ENCODE measurements around the gene ECT2L. TPM values are rescaled to one million over a fixed set of nuclear protein-coding genes. Genes with fewer than 3 reads are reported as not detected.
"Not testable (repeated sequence)": the region's sequence is repeated elsewhere in the genome, so short reads cannot be mapped to it uniquely, and the experiment has no call there.

ECT2L gene
- total RNA-seq, 1 donor from 2014 or later = not detected

- no peak overlapping the region for H3K9ac ChIP-seq (ENCODE audit: low read length)
- H3K27me3 ChIP-seq (ENCODE audit: insufficient read depth, low read length) = no peaks in the 10 kb centered on the region
- H3K36me3 ChIP-seq (ENCODE audit: insufficient read depth, low read length) = peaks cover 11% of the 10 kb centered on the region
- no peaks in the 10 kb centered on the region for H3K4me1 ChIP-seq (ENCODE audit: insufficient read depth, low read length)
- TF ChIP-seq EZH2 (IDR thresholded peaks at IDR 0.05; ENCODE audit: insufficient read depth, low read length) = no peak
- no peak for TF ChIP-seq CTCF (IDR thresholded peaks at IDR 0.05; ENCODE audit: insufficient read depth, low read depth, low read length)
- no peaks in the 10 kb centered on the region for H4K20me1 ChIP-seq (ENCODE audit: insufficient read depth, low read length)
- no peak overlapping the region for H2AFZ ChIP-seq (ENCODE audit: low read depth, low read length)
- H3K27me3 Mint-ChIP-seq (ENCODE audit: low read depth, unreplicated experiment) = no peaks in the 10 kb centered on the region
- no peak overlapping the region for H3K4me2 ChIP-seq (ENCODE audit: low read length)
- no peaks in the 10 kb centered on the region for H3K36me3 Mint-ChIP-seq (ENCODE audit: low read depth, unreplicated experiment)
- H3K4me3 Mint-ChIP-seq (ENCODE audit: unreplicated experiment) = no peak overlapping the region
- H3K27ac Mint-ChIP-seq (ENCODE audit: unreplicated experiment) = no peak overlapping the region
- DNase-seq (ENCODE audit: low read depth) = no peak
- no peak overlapping the region for H3K27ac ChIP-seq (ENCODE audit: low read depth, low read length)
- H3K9me3 Mint-ChIP-seq (ENCODE audit: unreplicated experiment) = no peaks in the 10 kb centered on the region
- H3K4me1 Mint-ChIP-seq (ENCODE audit: low read depth, unreplicated experiment) = no peaks in the 10 kb centered on the region
- no peaks in the 10 kb centered on the region for H3K79me2 ChIP-seq (ENCODE audit: insufficient read depth, low read length)
- H3K9me3 ChIP-seq (ENCODE audit: insufficient read depth, low read depth, low read length) = no peaks in the 10 kb centered on the region
- no peak for FAIRE-seq
- no peak overlapping the region for H3K4me3 ChIP-seq (ENCODE audit: insufficient read depth, low read depth, low read length)
Measured at GRCh38 chr6:138925806-138926205, 129.9 kb downstream of the ECT2L start.

GRCh38 chr6:138926579-138926978 is 130.7 kb downstream of the ECT2L start:
- FAIRE-seq = no peak
- H2AFZ ChIP-seq (ENCODE audit: low read depth, low read length) = no peak overlapping the region
- H3K9me3 ChIP-seq (ENCODE audit: insufficient read depth, low read depth, low read length) = no peaks in the 10 kb centered on the region
- no peak overlapping the region for H3K9ac ChIP-seq (ENCODE audit: low read length)
- H3K36me3 ChIP-seq (ENCODE audit: insufficient read depth, low read length) = peaks cover 9% of the 10 kb centered on the region
- H3K27me3 ChIP-seq (ENCODE audit: insufficient read depth, low read length) = no peaks in the 10 kb centered on the region
- H3K4me3 ChIP-seq (ENCODE audit: insufficient read depth, low read depth, low read length) = no peak overlapping the region
- DNase-seq (ENCODE audit: low read depth) = no peak
- no peaks in the 10 kb centered on the region for H3K79me2 ChIP-seq (ENCODE audit: insufficient read depth, low read length)
- Mint-ChIP-seq H3K27ac (ENCODE audit: unreplicated experiment) (no peak overlapping the region), H3K9me3 (ENCODE audit: unreplicated experiment) (no peaks in the 10 kb centered on the region), H3K4me3 (ENCODE audit: unreplicated experiment) (no peak overlapping the region), H3K4me1 (ENCODE audit: low read depth, unreplicated experiment) (no peaks in the 10 kb centered on the region), H3K36me3 (ENCODE audit: low read depth, unreplicated experiment) (no peaks in the 10 kb centered on the region), H3K27me3 (ENCODE audit: low read depth, unreplicated experiment) (no peaks in the 10 kb centered on the region)
- no peak for TF ChIP-seq CTCF (IDR thresholded peaks at IDR 0.05; ENCODE audit: insufficient read depth, low read depth, low read length)
- TF ChIP-seq EZH2 (IDR thresholded peaks at IDR 0.05; ENCODE audit: insufficient read depth, low read length) = no peak
- no peaks in the 10 kb centered on the region for H4K20me1 ChIP-seq (ENCODE audit: insufficient read depth, low read length)
- H3K4me2 ChIP-seq (ENCODE audit: low read length) = no peak overlapping the region
- no peak overlapping the region for H3K27ac ChIP-seq (ENCODE audit: low read depth, low read length)
- no peaks in the 10 kb centered on the region for H3K4me1 ChIP-seq (ENCODE audit: insufficient read depth, low read length)

- no peak for FAIRE-seq
- no peak for DNase-seq (ENCODE audit: low read depth)
- no peaks in the 10 kb centered on the region for H3K9me3 Mint-ChIP-seq (ENCODE audit: unreplicated experiment)
- Histone ChIP-seq H3K4me2 (ENCODE audit: low read length) (no peak overlapping the region), H3K9me3 (ENCODE audit: insufficient read depth, low read depth, low read length) (no peaks in the 10 kb centered on the region), H2AFZ (ENCODE audit: low read depth, low read length) (no peak overlapping the region), H3K79me2 (ENCODE audit: insufficient read depth, low read length) (no peaks in the 10 kb centered on the region), H4K20me1 (ENCODE audit: insufficient read depth, low read length) (no peaks in the 10 kb centered on the region), H3K4me3 (ENCODE audit: insufficient read depth, low read depth, low read length) (no peak overlapping the region), H3K36me3 (ENCODE audit: insufficient read depth, low read length) (peaks cover 5% of the 10 kb centered on the region), H3K27ac (ENCODE audit: low read depth, low read length) (no peak overlapping the region), H3K4me1 (ENCODE audit: insufficient read depth, low read length) (no peaks in the 10 kb centered on the region), H3K9ac (ENCODE audit: low read length) (no peak overlapping the region), H3K27me3 (ENCODE audit: insufficient read depth, low read length) (no peaks in the 10 kb centered on the region)
- TF ChIP-seq EZH2 (IDR thresholded peaks at IDR 0.05; ENCODE audit: insufficient read depth, low read length) = no peak
- TF ChIP-seq CTCF (IDR thresholded peaks at IDR 0.05; ENCODE audit: insufficient read depth, low read depth, low read length) = no peak
- no peak overlapping the region for H3K27ac Mint-ChIP-seq (ENCODE audit: unreplicated experiment)
- H3K36me3 Mint-ChIP-seq (ENCODE audit: low read depth, unreplicated experiment) = peaks cover 7% of the 10 kb centered on the region
- no peaks in the 10 kb centered on the region for H3K27me3 Mint-ChIP-seq (ENCODE audit: low read depth, unreplicated experiment)
- H3K4me1 Mint-ChIP-seq (ENCODE audit: low read depth, unreplicated experiment) = no peaks in the 10 kb centered on the region
- no peak overlapping the region for H3K4me3 Mint-ChIP-seq (ENCODE audit: unreplicated experiment)
Measured at GRCh38 chr6:138931660-138932059, 135.8 kb downstream of the ECT2L start.

GRCh38 chr6:138936873-138937272 is 141.0 kb downstream of the ECT2L start:
- H3K9me3 Mint-ChIP-seq (ENCODE audit: unreplicated experiment); H3K4me3 Mint-ChIP-seq (ENCODE audit: unreplicated experiment); H3K27me3 Mint-ChIP-seq (ENCODE audit: low read depth, unreplicated experiment); H3K79me2 ChIP-seq (ENCODE audit: insufficient read depth, low read length); H3K4me2 ChIP-seq (ENCODE audit: low read length); H3K9ac ChIP-seq (ENCODE audit: low read length); FAIRE-seq; H3K27ac ChIP-seq (ENCODE audit: low read depth, low read length); H3K4me3 ChIP-seq (ENCODE audit: insufficient read depth, low read depth, low read length); DNase-seq (ENCODE audit: low read depth); H3K27me3 ChIP-seq (ENCODE audit: insufficient read depth, low read length); H3K9me3 ChIP-seq (ENCODE audit: insufficient read depth, low read depth, low read length); H3K27ac Mint-ChIP-seq (ENCODE audit: unreplicated experiment); H2AFZ ChIP-seq (ENCODE audit: low read depth, low read length); H3K4me1 ChIP-seq (ENCODE audit: insufficient read depth, low read length); H3K4me1 Mint-ChIP-seq (ENCODE audit: low read depth, unreplicated experiment); H4K20me1 ChIP-seq (ENCODE audit: insufficient read depth, low read length): not testable (repeated sequence)
- peaks cover 17% of the 10 kb centered on the region for H3K36me3 ChIP-seq (ENCODE audit: insufficient read depth, low read length)
- H3K36me3 Mint-ChIP-seq (ENCODE audit: low read depth, unreplicated experiment) = peaks cover 19% of the 10 kb centered on the region
